Measurements from ENCODE around the gene SP140L.
"Not testable (repeated sequence)": the region's sequence is repeated elsewhere in the genome, so short reads cannot be mapped to it uniquely, and the experiment has no call there.

The SP140L gene

GRCh38 chr2:230419181-230419580, 92.2 kb downstream of the SP140L start:
- no peak for DNase-seq (ENCODE audit: low read depth)

GRCh38 chr2:230422149-230422548, 95.2 kb downstream of the SP140L start:
- no peak for DNase-seq (ENCODE audit: low read depth)

- DNase-seq (ENCODE audit: low read depth): no peak
Measured at GRCh38 chr2:230423851-230424458, 97.0 kb downstream of the SP140L start.

- no peak for DNase-seq (ENCODE audit: low read depth)
Measured at GRCh38 chr2:230425377-230425776, 98.4 kb downstream of the SP140L start.

- no peak for DNase-seq (ENCODE audit: low read depth)
Measured at GRCh38 chr2:230429513-230429912, 102.5 kb downstream of the SP140L start.

GRCh38 chr2:230430957-230431910, 104.2 kb downstream of the SP140L start:
- DNase-seq (ENCODE audit: low read depth): no peak

GRCh38 chr2:230434677-230435324, 107.8 kb downstream of the SP140L start:
- DNase-seq (ENCODE audit: low read depth): no peak

GRCh38 chr2:230435431-230435830, 108.4 kb downstream of the SP140L start:
- DNase-seq (ENCODE audit: low read depth): no peak

GRCh38 chr2:230439121-230439520, 112.1 kb downstream of the SP140L start:
- not testable (repeated sequence) for DNase-seq (ENCODE audit: low read depth)

GRCh38 chr2:230439590-230439989, 112.6 kb downstream of the SP140L start:
- no peak for DNase-seq (ENCODE audit: low read depth)

- DNase-seq (ENCODE audit: low read depth): peak; percentile 24
Measured at GRCh38 chr2:230441227-230441897, 114.4 kb downstream of the SP140L start.

GRCh38 chr2:230443541-230443940, 116.5 kb downstream of the SP140L start:
- DNase-seq (ENCODE audit: low read depth): no peak

GRCh38 chr2:230444832-230445231, 117.8 kb downstream of the SP140L start:
- DNase-seq (ENCODE audit: low read depth): no peak

- no peak for DNase-seq (ENCODE audit: low read depth)
Measured at GRCh38 chr2:230447036-230447435, 120.0 kb downstream of the SP140L start.

GRCh38 chr2:230447455-230448451, 120.8 kb downstream of the SP140L start:
- no peak for DNase-seq (ENCODE audit: low read depth)

- no peak for DNase-seq (ENCODE audit: low read depth)
Measured at GRCh38 chr2:230449901-230450467, 123.0 kb downstream of the SP140L start.

GRCh38 chr2:230453006-230453405, 126.0 kb downstream of the SP140L start:
- no peak for DNase-seq (ENCODE audit: low read depth)

All from activated T-cell treated with anti-CD3 and anti-CD28 coated beads for 1 hour (primary cell).